HepG2 (cell line): Measurements from ENCODE around the gene ZNF33A. TPM values are rescaled to one million over a fixed set of nuclear protein-coding genes. Genes with fewer than 3 reads are reported as not detected.

Experiments used
- BRD4 ChIP-seq: sonication (generic); formaldehyde crosslinking; IDR thresholded peaks from 2 replicates; pipeline ENCODE4 v1.4.0; 2020; ENCODE audit warnings: missing genetic modification reagents
- GLI4 ChIP-seq: sonication (generic); formaldehyde crosslinking; IDR thresholded peaks from 2 replicates; pipeline ENCODE4 v1.5.1; 2020; ENCODE audit warnings: missing genetic modification reagents, mild to moderate bottlenecking, moderate library complexity, borderline replicate concordance
- MIER2 ChIP-seq: IDR thresholded peaks from 2 replicates; pipeline ENCODE4 v1.6.1; 2016; ENCODE audit warnings: missing biosample characterization, missing genetic modification reagents
- MTF1 ChIP-seq: sonication (generic); formaldehyde crosslinking; IDR thresholded peaks from 2 replicates; pipeline ENCODE4 v1.5.0; 2020; ENCODE audit warnings: missing genetic modification reagents
- NFIB ChIP-seq: sonication (generic); formaldehyde crosslinking; IDR thresholded peaks from 2 replicates; pipeline ENCODE4 v1.9.0; 2021; ENCODE audit warnings: missing genetic modification reagents, mild to moderate bottlenecking, borderline replicate concordance
- NR2F1 ChIP-seq, 2 experiments: fragments of 450-650 bp in 1 of 2; formaldehyde crosslinking in 1 of 2; IDR thresholded peaks; 2 replicates each; pipeline versions ENCODE4 v1.5.0 to v1.6.1; 2016 to 2020; ENCODE audit warnings: mild to moderate bottlenecking in 1 of 2, missing compliant biosample characterization in 1 of 2, missing genetic modification reagents in 1 of 2, moderate library complexity in 1 of 2
- PLSCR1 ChIP-seq: sonication (generic); formaldehyde crosslinking; IDR thresholded peaks from 2 replicates; pipeline ENCODE4 v1.5.0; 2020; ENCODE audit warnings: missing genetic modification reagents, mild to moderate bottlenecking, borderline replicate concordance
- POLR2G ChIP-seq: fragments of 200-400 bp; formaldehyde crosslinking; IDR thresholded peaks from 2 replicates; pipeline ENCODE4 v1.6.1; 2018; ENCODE audit warnings: mild to moderate bottlenecking, low read depth, low read length, moderate library complexity
- ZBTB4 ChIP-seq: sonication (generic); formaldehyde crosslinking; IDR thresholded peaks from 2 replicates; pipeline ENCODE4 v1.4.0; 2020; ENCODE audit warnings: missing genetic modification reagents, mild to moderate bottlenecking, borderline replicate concordance
- ZBTB7B ChIP-seq: sonication (generic); formaldehyde crosslinking; IDR thresholded peaks from 2 replicates; pipeline ENCODE4 v1.4.0; 2020; ENCODE audit warnings: missing genetic modification reagents
- ZFP36L1 ChIP-seq: sonication (generic); formaldehyde crosslinking; IDR thresholded peaks from 2 replicates; pipeline ENCODE4 v1.8.0; 2022; ENCODE audit warnings: mild to moderate bottlenecking, missing genetic modification reagents, moderate library complexity
- ZHX2 ChIP-seq, 2 experiments: sonication (generic) in 1 of 2; formaldehyde crosslinking in 1 of 2; IDR thresholded peaks; 2 replicates each; pipeline versions ENCODE4 v1.6.1 to v1.9.0; 2014 to 2022; ENCODE audit warnings: antibody characterized with exemption in 1 of 2, borderline replicate concordance in 1 of 2, inconsistent platforms in 1 of 2, low read depth in 1 of 2, missing genetic modification reagents in 1 of 2
- ZNF180 ChIP-seq: sonication (generic); formaldehyde crosslinking; IDR thresholded peaks from 2 replicates; pipeline ENCODE4 v1.4.0; 2020; ENCODE audit warnings: low read depth, missing genetic modification reagents, borderline replicate concordance
- ZNF260 ChIP-seq: sonication (generic); formaldehyde crosslinking; IDR thresholded peaks from 2 replicates; pipeline ENCODE4 v1.4.0; 2020; ENCODE audit warnings: missing genetic modification reagents, low read depth, mild to moderate bottlenecking, borderline replicate concordance
- ZNF317 ChIP-seq: sonication (generic); formaldehyde crosslinking; IDR thresholded peaks from 2 replicates; pipeline ENCODE4 v1.5.0; 2020; ENCODE audit warnings: mild to moderate bottlenecking, missing genetic modification reagents
- ZNF563 ChIP-seq: sonication (generic); formaldehyde crosslinking; IDR thresholded peaks from 2 replicates; pipeline ENCODE4 v1.8.0; 2022; ENCODE audit warnings: mild to moderate bottlenecking, moderate library complexity, missing genetic modification reagents
- ZNF577 ChIP-seq: sonication (generic); formaldehyde crosslinking; IDR thresholded peaks from 2 replicates; pipeline ENCODE4 v1.4.0; 2020; ENCODE audit warnings: mild to moderate bottlenecking, low read depth, missing genetic modification reagents, borderline replicate concordance
- ZNF776 ChIP-seq: sonication (generic); formaldehyde crosslinking; IDR thresholded peaks from 2 replicates; pipeline ENCODE4 v1.4.0; 2020; ENCODE audit warnings: mild to moderate bottlenecking, missing genetic modification reagents
- ZNF891 ChIP-seq: sonication (generic); formaldehyde crosslinking; IDR thresholded peaks from 2 replicates; pipeline ENCODE4 v1.5.0; 2020; ENCODE audit warnings: mild to moderate bottlenecking, missing genetic modification reagents
- polyA plus RNA-seq, 8 experiments: library from polyadenylated mRNA; depleted of rRNA in 3 of 8; stranded (reverse) in 7 of 8; unstranded in 1 of 8; fragments of >200 nt; fragmentation: Illumina TruSeq in 4 of 8; extraction: Trizol in 4 of 8; gene quantifications; 2 replicates each; pipeline versions ENCODE4 v1.2.1 to v1.2.3, GENCODE V29; 2011 to 2016; ENCODE audit warnings: low read depth in 4 of 8, missing spikeins in 1 of 8, mixed read lengths in 1 of 8; ENCODE audit not compliant: insufficient read depth in 1 of 8
- total RNA-seq, 5 experiments: library from RNA; depleted of rRNA; stranded (reverse); fragments of >200 nt; fragmentation: Illumina TruSeq; extraction: Trizol; gene quantifications; 2 replicates each; pipeline ENCODE4 v1.2.3, GENCODE V29; 2016; ENCODE audit warnings: low read depth in 1 of 5

Gene ZNF33A
- total and polyA plus RNA-seq, 2 of the 13 experiments (the other 11 are each of a cell fraction or from before 2014, with no cell fraction given): 13.1 to 22.5 TPM

- TF ChIP-seq ZFP36L1 (CRISPR knock-in tag) (no peak), ZNF891 (CRISPR knock-in tag) (peak; percentile 18; the same call in 1 of the 2 replicates), NFIB (CRISPR knock-in tag) (no peak), MTF1 (CRISPR knock-in tag) (no peak), ZHX2 (IDR thresholded peaks at IDR 0.05; ENCODE audit: low read depth) (no peak), ZHX2 (CRISPR knock-in tag; IDR thresholded peaks at IDR 0.05; ENCODE audit: borderline replicate concordance) (no peak), MIER2 (CRISPR knock-in tag) (no peak), ZNF317 (CRISPR knock-in tag) (no peak), GLI4 (CRISPR knock-in tag) (no peak), PLSCR1 (CRISPR knock-in tag) (no peak), ZBTB7B (CRISPR knock-in tag) (no peak), ZNF563 (CRISPR knock-in tag) (no peak), ZBTB4 (no peak), ZNF577 (CRISPR knock-in tag) (no peak), ZNF260 (CRISPR knock-in tag) (no peak), POLR2G (peak; percentile 76), ZNF776 (no peak), BRD4 (CRISPR knock-in tag) (no peak; the same call in 1 of the 2 replicates), ZNF180 (CRISPR knock-in tag) (no peak), NR2F1 (CRISPR knock-in tag; IDR thresholded peaks at IDR 0.05) (no peak)
Measured at GRCh38 chr10:38010119-38010903, at the start of gene ZNF33A (continued).
